Activated T-cell treated with anti-CD3 and anti-CD28 coated beads for 24 hours (primary cell): Measurements from ENCODE around the gene FRMPD4.
"Not testable (repeated sequence)": the region's sequence is repeated elsewhere in the genome, so short reads cannot be mapped to it uniquely, and the experiment has no call there.

Experiments used
- DNase-seq: peaks from one replicate; pipeline ENCODE4 v3.0.0-alpha.2; 2020; ENCODE audit warnings: low read depth

The FRMPD4 gene

GRCh38 chrX:12441381-12442128, 303.3 kb downstream of the FRMPD4 start:
- DNase-seq = no peak

GRCh38 chrX:12443534-12444098, 305.3 kb downstream of the FRMPD4 start:
- DNase-seq = no peak

- DNase-seq = no peak
Measured at GRCh38 chrX:12446342-12447075, 308.2 kb downstream of the FRMPD4 start.

- no peak for DNase-seq
Measured at GRCh38 chrX:12447448-12448064, 309.3 kb downstream of the FRMPD4 start.

GRCh38 chrX:12452268-12452667, 314.0 kb downstream of the FRMPD4 start:
- DNase-seq = no peak

- DNase-seq = no peak
Measured at GRCh38 chrX:12460929-12461328, 322.7 kb downstream of the FRMPD4 start.

GRCh38 chrX:12463052-12463451, 324.8 kb downstream of the FRMPD4 start:
- DNase-seq = no peak

GRCh38 chrX:12463873-12464272, 325.6 kb downstream of the FRMPD4 start:
- DNase-seq = no peak

- no peak for DNase-seq
Measured at GRCh38 chrX:12467321-12467720, 329.0 kb downstream of the FRMPD4 start.

- DNase-seq = no peak
Measured at GRCh38 chrX:12469296-12469695, 331.0 kb downstream of the FRMPD4 start.

GRCh38 chrX:12471061-12471460, 332.8 kb downstream of the FRMPD4 start:
- DNase-seq = no peak

GRCh38 chrX:12480956-12481355, 342.7 kb downstream of the FRMPD4 start:
- no peak for DNase-seq

- no peak for DNase-seq
Measured at GRCh38 chrX:12488220-12488619, 349.9 kb downstream of the FRMPD4 start.

- no peak for DNase-seq
Measured at GRCh38 chrX:12488771-12489170, 350.5 kb downstream of the FRMPD4 start.

GRCh38 chrX:12489341-12489740, 351.1 kb downstream of the FRMPD4 start:
- DNase-seq = no peak

- DNase-seq = no peak
Measured at GRCh38 chrX:12494400-12495138, 356.3 kb downstream of the FRMPD4 start.

GRCh38 chrX:12496343-12496742, 358.1 kb downstream of the FRMPD4 start:
- DNase-seq = no peak

GRCh38 chrX:12497832-12498591, 359.7 kb downstream of the FRMPD4 start:
- no peak for DNase-seq

GRCh38 chrX:12505127-12505526, 366.9 kb downstream of the FRMPD4 start:
- DNase-seq = no peak

GRCh38 chrX:12515384-12515783, 377.1 kb downstream of the FRMPD4 start:
- not testable (repeated sequence) for DNase-seq

GRCh38 chrX:12526306-12526705, 388.0 kb downstream of the FRMPD4 start:
- DNase-seq = no peak
